AG08395 (cell line): ENCODE results near the gene RBAK.
"Not testable (repeated sequence)": the region's sequence is repeated elsewhere in the genome, so short reads cannot be mapped to it uniquely, and the experiment has no call there.

ENCODE experiments used
- DNase-seq: peaks from one replicate; pipeline ENCODE4 v3.0.0; 2012; ENCODE audit warnings: mixed read lengths, low spot score

RBAK gene

DNA sequence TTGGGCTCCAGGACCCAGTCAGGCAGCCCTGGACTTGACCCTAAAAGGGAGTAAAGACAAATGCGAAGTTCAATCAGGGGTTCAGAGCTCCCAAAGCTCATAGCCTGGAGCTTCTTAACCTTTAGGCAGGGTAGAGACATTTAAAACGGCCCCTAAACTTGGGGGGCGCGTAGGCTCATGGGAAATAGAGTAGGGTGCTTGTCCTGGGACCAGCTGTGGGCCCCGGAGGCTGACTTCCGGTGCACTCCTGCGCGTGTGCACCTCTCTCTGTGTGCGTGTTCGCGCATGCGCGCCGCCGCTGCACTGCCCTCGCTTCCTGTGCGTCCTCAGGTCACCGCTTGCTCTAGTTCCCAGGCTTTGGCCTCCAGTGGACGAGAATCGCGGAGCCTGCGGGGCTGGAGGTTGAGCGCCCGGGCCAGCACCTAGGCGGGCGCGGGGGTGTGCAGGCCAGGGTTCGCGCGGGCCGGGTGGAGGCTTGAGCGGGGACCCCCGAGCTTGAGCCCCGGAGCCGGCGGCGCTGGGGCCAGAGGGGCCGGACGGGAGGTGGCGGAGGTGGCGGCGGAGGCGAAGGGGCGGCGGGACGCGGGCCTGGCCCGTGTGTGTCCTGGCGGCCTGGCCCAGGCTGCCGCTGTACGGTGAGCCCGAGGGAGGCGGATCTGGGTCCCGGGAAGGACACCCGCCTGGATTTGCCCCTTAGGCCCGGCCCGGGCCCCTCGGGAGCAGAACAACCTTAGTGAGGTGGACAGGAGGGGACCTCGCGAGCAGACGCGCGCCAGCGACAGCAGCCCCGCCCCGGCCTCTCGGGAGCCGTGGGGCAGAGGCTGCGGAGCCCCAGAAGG lies at the start of gene RBAK:
Gene RBAK, plus strand, starts transcription at position 303 of the 839 bp plus-strand sequence. CDS start 2,217 bp downstream, outside the sequence.
- peak; percentile 96 for DNase-seq

DNA sequence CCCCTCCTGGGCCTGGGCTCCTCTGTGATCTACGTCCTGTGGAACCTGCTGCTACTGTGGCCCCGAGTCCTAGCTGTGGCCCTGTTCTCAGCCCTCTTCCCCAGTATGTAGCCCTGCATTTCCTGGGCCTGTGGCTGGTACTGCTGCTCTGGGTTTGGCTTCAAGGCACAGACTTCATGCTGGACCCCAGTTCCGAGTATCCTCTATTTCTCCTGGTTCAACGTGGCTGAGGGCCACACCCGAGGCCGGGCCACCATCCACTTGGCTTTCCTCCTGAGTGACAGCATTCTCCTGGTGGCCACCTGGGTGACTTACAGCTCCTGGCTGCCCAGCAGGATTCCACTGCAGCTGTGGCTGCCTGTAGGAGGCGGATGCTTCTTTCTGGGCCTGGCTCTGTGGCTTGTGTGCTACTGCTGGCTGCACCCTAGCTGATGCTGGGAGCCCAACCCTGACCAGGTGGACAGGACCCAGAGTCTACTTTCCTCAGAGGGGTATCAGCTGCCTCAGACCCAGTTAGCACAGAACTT lies 48.9 kb upstream of the RBAK start:
- DNase-seq = no peak

DNA sequence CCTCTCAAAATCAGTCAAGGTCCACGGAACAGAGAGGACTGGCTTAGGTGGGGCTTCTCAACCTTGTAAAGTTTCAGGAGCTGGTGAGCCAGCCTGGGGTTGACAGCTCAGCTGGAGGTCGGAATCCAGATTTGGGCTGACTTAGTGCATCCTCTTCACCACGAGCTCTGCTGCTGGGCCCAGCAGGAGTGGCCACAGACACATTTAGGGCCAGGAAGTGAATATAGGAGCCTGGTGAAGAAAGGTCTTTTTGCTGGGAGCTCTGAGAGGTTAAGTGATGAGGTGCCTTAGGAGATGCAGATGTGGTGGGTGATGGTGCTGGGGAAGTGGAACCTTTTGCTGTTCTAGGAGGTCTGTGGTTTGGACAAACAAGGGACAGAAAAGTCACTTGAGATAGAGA lies 47.4 kb upstream of the RBAK start:
- DNase-seq = no peak

DNA sequence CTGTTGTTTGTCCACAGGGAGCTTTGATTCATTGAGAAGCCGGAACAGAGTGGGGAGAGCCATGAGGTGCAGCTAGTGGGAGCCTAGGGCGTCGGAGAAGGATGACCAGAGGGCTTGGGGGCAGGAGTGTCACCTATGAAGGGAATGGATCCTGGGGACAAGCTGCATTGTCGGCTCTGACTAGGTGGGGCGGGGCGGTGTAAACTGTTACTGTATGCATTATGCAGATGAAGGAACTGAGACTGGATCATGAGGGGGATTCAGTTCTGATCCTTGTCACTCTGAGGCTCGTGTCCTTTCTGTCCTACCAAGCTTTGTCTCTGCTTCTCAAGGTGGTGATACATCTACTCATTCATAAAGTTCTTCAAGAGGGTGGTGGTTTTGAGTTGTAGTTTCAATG lies 46.8 kb upstream of the RBAK start:
- DNase-seq = no peak

DNA sequence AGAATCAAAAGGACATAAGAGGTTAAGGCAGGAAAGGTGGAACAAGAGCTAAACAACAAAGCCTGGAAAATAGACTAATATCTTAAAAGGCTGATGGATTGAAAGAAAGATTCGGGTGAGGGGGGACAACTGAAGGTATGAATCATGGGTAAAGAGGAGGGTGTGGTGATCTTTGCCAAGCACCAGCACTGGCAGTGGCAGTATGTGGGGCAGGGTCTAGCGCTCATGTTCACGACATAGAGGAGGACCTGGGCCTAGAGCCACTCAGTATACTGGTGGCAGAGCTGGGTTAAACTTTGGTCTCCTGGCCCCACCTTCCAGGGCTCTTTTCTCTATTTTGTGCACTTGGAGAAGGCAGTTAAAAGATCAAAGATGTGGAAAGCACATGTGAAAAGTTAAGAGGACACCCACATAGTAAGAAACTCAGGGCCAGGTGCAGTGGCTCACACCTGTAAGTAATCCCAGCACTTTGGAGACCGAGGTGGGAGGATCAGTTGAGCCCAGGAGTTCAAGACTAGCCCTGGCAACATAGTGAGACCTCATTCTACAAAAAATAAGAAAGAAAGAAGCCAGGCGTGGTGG lies 46.2 kb upstream of the RBAK start:
- DNase-seq = no peak

DNA sequence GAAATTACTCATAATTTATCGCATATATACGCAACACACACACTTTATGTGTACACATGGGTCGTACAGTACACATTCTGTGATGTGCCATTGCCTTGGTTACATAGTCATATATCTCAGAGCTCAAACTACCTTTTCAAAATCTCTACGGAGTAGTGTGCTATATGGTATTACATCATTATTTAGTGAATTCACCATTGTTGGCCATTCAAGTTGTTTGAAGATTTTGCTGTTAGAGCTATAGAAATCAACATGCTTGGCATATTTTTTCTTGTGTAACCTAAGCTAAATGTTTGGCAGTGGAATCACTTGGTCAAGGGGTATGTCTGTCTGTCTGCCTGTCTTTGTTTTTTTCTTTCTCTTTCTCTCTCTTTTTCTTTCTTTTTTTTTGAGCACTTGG lies 44.7 kb upstream of the RBAK start:
- DNase-seq = no peak

DNA sequence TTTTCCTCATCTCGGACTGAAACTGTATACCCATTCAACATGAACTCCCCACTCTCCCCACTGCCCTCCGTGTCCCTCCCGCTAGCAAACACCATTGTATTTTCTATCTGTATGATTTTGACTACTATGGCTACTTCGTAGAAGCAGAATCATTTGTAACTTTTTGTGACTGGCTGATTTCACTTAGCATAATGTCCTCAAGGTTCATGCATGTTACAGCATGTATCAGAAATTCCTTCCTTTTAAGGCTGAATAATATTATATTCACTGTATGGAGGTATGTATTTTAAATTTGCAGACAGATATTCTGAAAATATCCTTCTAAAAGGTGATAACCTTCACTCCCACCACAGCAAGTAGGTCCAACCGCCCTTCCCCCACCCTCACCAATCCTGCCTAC lies 43.7 kb upstream of the RBAK start:
- DNase-seq = no peak

DNA sequence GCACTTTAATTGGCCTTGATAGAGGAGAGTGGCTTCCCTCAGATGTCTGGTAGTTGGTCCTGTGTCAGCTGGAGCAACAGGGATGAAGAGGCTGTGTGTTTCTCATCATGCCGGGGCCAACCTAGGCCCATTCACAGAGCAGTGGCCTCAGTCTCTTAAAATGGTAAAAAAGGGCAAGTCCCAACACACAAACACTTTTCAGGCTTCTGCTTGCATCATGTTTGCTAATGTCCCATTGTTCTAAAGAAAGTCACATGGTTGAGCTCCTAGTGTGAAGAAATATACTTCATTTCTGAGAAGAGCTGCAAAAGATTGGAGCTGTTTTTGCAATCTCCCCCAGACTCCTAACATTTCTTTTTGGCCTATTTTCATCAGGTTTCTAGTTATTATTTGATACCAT lies 40.6 kb upstream of the RBAK start:
- no peak for DNase-seq

DNA sequence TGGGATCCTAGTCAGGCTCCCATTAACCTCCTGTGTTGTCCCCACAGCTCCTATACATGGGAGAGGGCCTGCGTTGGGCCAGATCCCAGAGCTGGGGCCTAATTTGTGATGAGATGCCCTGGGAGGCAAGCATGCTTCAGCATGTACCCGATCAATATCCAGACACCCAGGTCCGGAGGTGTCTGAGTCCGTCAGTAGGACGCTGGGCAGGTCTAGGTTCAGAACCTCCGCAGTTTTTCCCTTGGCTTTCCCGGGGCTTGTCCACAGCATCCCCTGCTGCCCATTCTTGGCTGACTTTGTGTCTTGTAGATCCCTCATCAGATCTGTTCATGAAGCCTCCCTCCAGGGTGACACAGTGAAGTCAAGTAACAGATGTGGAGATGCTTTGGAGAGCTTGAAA lies 32.7 kb upstream of the RBAK start:
- no peak for DNase-seq

DNA sequence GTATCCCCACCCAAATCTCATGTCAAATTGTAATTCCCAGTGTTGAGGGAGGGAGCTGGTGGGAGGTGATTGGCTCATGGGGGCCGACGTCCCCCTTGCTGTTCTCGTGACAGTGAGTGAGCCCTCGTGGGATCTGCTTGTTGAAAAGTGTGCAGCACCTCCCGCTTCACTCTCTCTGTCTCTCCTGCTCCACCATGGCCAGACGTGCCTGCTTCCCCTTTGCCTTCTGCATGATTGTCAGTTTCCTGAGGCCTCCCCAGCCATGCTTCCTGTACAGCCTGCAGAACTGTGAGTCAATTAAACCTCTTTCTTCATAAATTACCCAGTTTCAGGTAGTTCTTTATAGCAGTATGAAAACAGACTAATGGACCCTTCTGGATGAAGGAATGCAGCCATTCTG lies 29.7 kb upstream of the RBAK start:
- not testable (repeated sequence) for DNase-seq

DNA sequence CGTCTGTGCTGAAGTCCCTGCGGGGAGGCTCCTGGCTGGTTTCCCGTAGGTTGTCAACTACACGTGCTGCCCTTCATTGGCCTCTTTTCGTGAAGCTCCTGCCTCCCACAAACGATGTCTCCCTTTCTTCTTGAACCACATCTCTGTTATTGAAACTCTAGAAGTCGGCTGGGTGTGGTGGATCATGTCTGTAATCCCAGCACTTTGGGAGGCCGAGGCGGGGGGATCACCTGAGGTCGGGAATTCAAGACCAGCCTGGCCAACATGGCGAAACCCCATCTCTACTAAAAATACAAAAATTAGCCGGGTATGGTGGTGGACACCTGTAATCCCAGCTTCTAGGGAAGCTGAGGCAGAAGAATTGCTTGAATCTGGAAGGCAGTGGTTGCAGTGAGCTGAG lies 28.0 kb upstream of the RBAK start:
- not testable (repeated sequence) for DNase-seq

DNA sequence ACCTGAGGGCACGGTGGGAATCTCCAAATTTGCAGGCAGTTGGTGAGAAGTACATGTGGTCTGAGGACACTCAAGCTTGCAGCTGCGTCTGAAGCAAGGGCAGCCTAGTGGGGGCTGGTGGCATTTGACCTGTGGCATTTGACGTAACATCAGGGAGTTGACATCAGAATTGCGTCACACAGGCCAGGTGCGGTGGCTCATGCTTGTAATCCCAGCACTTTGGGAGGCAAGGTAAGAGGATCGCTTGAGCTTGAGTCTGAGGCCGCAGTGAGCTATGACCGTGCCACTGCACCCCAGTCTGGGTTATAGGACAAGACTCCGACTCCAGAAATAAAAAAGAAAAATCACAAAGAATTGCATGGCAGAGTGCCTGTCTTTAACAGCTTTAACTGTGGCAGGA lies 25.6 kb upstream of the RBAK start:
- no peak for DNase-seq

DNA sequence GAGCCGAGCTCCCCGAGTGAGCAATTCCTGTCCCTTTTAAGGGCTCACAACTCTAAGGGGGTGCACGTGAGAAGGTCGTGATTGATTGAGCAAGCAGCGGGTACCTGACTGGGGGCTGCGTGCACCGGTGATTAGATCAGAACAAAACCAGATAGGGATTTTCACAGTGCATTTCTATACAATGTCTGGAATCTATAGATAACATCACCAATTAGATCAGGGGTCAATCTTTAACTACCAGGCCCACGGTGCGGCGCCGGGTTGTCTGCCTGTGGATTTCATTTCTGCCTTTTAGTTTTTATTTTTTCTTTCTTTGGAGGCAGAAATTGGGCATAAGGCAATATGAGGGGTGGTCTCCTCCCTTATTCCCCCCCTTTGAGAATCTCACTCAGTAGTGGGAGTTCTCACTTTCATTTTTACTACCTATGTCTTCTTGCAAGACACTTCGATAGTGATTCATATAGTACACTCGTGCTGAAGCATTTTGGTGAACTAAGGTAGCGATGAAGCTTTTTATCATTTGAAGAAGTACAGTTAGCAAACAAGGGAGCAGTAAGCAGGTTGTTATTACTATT lies 24.6 kb upstream of the RBAK start:
- not testable (repeated sequence) for DNase-seq

DNA sequence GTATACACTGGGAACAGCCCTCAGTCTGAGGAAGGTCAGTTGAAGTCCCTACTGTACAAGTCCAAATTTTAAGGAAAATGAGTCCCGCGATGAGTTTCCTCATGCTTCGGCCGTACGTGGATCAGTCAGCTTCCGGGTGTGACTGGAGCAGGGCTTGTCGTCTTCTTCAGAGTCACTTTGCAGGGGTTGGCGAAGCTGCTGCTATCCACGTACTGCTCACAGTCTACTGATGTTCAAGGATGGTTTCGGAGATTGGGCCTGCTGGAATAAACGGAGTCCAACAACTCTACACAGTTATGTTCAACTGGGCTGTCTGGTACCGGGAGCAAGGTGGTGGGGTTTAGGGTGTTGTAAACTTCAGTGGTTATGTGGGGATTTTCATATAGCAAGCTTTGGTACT lies 22.0 kb upstream of the RBAK start:
- not testable (repeated sequence) for DNase-seq

DNA sequence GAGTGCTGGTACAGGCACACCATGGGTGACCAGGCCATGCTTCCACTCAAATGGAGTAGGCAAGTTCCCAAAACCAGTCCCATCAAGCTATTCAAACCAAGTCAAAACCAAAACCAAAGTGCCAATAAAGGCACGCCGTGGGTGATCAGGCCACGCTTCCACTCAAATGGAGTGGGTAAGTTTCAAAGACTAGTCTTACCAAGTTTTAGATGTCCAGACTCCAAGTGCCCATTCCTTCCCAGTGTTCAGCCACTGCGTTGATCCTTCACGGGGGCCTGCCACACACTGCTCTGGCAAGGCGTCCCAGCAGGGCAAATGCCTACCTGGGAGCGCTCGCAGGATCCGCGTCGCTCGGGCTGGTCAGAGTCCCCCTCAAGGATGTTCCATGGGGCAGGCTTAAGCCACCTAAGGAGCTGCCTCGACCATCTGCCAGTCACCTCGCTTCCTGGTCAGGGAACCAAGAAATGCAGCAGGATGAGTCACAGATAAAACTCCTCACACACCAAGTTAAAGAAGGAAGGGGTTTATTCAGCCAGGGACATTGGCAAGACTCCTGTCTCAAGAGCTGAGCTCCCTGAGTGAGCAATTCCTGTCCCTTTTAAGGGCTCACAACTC lies 17.8 kb upstream of the RBAK start:
- not testable (repeated sequence) for DNase-seq

DNA sequence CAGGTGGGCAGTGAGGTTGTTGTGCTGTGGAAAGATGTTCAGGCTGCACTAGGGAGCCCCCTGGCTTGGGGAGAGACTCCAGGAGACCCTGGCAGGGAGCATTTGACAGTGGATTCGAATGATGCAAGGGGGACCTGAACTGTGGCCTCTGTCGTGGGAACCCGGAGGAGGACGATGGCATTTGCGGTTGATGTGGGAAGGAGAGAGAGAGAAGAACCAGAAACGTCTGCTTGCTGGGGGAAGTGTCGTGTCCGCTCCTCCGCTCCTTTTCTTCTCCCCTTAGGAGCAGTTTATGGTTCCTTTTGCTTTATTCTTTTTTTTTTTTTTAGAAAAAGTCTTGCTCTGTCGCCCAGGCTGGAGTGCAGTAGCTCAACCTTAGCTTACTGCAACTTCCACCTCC lies 12.5 kb upstream of the RBAK start:
- DNase-seq = not testable (repeated sequence)

DNA sequence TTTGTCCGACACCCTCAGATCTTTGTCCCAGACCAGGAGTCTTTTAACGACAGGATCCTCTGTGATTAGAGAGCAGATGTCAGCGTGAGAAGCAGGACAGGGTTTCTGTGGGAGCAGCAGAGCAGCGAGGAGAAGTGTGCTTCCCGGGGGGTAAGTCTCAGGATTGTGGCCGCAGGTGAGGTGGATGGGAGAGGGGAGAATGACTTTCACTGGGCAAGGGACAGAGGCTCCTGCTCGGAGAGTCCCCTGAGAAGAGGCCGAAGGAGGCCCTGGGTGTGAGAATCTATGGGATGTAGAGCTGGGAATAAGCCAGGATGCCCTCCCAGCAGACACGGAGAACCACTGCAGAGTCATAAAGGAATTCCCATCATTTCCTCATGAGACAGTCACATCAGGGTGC lies 10.4 kb upstream of the RBAK start:
- DNase-seq = no peak

DNA sequence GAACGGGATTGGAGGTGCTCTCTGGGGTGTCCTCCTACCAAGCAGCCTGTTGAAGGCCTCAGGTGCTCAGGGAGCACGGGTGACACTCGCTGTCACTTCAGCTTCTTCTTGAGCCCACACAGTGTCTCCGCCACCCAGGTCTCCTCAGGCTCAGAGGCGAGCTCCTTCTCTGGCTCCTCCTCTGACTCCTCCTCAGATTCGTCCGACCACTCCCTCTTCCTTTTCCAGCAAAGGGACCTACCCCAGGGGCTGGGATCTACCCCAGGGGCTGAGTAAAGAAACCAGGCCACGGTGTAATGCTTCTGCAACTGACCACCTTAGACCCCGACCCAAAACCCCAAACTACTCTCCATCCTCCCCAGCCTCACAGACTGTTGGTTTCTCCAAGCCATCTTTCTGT lies 9.2 kb upstream of the RBAK start:
- no peak for DNase-seq

DNA sequence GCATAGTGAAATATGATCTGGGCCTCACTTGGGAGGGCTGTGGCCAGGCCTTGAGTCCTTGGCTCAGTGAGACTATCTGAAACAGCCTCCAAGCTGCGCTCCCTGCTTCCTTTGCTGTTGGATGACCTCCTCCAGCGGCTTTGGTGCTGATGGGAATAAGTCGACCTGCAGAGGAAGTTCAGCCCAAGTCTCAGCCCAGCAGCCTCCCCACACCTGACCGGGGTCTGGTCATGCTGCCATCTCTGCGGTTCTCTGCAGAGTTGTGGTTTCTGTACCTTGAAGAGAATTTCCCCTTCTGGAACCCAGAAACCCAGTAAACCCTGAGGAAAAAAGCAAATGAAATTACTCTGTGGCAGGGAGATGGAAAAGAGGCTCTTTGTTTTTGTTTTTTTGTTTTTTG lies 4.6 kb upstream of the RBAK start:
- no peak for DNase-seq

DNA sequence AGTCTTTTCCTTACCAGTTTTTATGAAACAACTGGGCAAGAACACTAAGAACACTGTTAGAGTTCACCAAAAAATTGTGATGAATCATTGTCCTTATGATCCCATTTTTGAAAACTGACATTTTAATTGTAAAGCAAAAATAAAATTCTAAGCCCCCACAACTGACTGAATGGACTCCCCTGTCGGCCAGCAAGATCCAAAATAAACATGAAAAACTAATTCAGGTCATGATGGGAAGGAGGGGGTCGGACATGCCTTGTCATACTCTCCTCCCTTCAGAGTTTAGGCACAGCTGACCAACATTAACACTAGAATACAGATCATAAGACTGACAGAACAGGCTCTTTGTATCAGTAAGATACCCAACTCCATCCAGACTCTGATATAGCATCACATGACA lies 2.0 kb upstream of the RBAK start:
- no peak for DNase-seq

DNA sequence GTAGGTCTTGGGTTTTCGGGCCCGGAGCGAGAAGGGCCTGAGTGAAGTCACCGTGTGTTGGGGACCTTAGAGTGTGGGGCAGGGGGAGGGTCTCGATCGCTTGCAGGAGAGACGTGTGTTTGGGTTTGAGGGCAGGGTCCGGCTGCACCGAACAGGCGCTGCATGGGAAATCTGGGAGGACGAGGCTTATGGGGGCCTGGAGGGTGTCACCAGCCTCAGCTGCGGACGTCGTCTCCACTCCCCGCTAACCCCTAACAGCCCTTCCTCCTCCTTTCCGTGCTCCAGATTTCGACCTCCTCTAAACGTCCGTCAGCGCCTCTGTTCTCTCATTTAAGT lies 705 bp downstream of the RBAK start:
- not testable (repeated sequence) for DNase-seq

DNA sequence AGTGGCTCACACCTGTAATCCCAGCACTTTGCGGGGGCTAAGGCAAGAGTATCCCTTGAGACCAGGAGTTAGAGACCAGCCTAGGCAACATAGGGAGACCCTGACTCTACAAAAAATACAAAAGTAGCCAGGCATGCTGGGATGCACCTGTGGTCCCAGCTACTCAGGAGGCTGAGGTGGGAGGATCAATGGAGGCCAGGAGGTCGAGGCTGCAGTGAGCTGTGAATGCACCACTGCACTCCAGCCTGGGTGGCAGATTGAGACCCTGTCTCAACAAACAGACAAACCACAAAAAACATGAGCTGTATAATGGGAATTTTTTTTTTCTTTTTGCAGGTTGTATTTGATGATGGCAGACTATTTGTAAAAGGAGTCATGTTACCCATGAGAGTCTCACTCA lies 1.5 kb downstream of the RBAK start:
- DNase-seq = not testable (repeated sequence)

DNA sequence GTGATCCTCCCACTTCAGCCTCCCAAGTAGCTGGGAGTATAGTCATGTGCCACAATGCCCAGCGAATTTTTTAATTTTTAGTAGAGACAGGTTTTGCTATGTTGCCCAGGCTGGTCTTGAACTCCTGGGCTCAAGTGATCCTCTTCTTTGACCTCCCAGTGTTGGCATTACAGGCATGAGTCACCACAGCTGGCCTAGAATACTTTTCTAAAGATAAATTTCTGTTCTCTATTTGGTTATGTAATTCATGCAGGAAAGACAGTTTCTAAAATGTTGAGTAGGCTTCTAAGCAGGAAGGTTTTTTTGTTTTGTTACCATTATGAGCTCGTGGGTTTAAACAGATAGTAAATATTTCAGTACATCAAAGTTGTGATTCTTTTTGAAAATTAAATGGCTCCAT lies 5.0 kb downstream of the RBAK start:
- DNase-seq = no peak
